ENCODE results near the gene SNW1. TPM values are rescaled to one million over a fixed set of nuclear protein-coding genes. Genes with fewer than 3 reads are reported as not detected.

The SNW1 gene
- total and polyA plus RNA-seq, 2 of the 13 experiments (the other 11 are each of a cell fraction or from before 2014, with no cell fraction given), result 23.2 to 65.8 TPM

GRCh38 chr14:77707724-77708408, 53.1 kb downstream of the SNW1 start, which contains the start of the genes ALKBH1 and SLIRP (continued):
- peak; percentile 72; the same call in 1 of the 2 replicates for TF ChIP-seq ZFP91 (CRISPR knock-in tag; IDR thresholded peaks at IDR 0.05; ENCODE audit: borderline replicate concordance)
- peak; percentile 97 for TF ChIP-seq KMT2B (CRISPR knock-in tag; IDR thresholded peaks at IDR 0.05)
- TF ChIP-seq PATZ1 (CRISPR knock-in tag; IDR thresholded peaks at IDR 0.05), result 0 out of 2 replicates have a peak, but pooled peaks have one; percentile 9
- TF ChIP-seq MTF2 (CRISPR knock-in tag; IDR thresholded peaks at IDR 0.05; ENCODE audit: borderline replicate concordance), result peak; percentile 53; the same call in 1 of the 2 replicates
- TF ChIP-seq ELF4 (CRISPR knock-in tag; IDR thresholded peaks at IDR 0.05; ENCODE audit: borderline replicate concordance), result peak; percentile 53; the same call in 1 of the 2 replicates
- 0 out of 2 replicates have a peak, but pooled peaks have one; percentile 23 for TF ChIP-seq ZNF878 (CRISPR knock-in tag; IDR thresholded peaks at IDR 0.05)
- TF ChIP-seq FOXO1 (CRISPR knock-in tag; IDR thresholded peaks at IDR 0.05), result 0 out of 2 replicates have a peak, but pooled peaks have one; percentile 43
- peak; percentile 86; the same call in 1 of the 2 replicates for TF ChIP-seq DMAP1 (CRISPR knock-in tag; IDR thresholded peaks at IDR 0.05)
- TF ChIP-seq MEIS2 (CRISPR knock-in tag; IDR thresholded peaks at IDR 0.05), result peak; percentile 37; the same call in 1 of the 2 replicates
- no peak for TF ChIP-seq ZBTB2 (CRISPR knock-in tag; IDR thresholded peaks at IDR 0.05; ENCODE audit: low read depth)
- no peak for TF ChIP-seq ZSCAN29 (CRISPR knock-in tag; conservative IDR thresholded peaks at IDR 0.05)
- peak; percentile 98 for TF ChIP-seq GATAD1 (CRISPR knock-in tag; IDR thresholded peaks at IDR 0.05)
- peak; percentile 92; the same call in 1 of the 2 replicates for TF ChIP-seq NFKB2 (CRISPR knock-in tag; IDR thresholded peaks at IDR 0.05; ENCODE audit: borderline replicate concordance)
- TF ChIP-seq HNRNPUL1 (IDR thresholded peaks at IDR 0.05; ENCODE audit: low read depth, low read length), result no peak
- 0 out of 2 replicates have a peak, but pooled peaks have one; percentile 27 for TF ChIP-seq ATF2 (CRISPR knock-in tag; IDR thresholded peaks at IDR 0.05)
- TF ChIP-seq SNAI1 (CRISPR knock-in tag; IDR thresholded peaks at IDR 0.05; ENCODE audit: borderline replicate concordance), result peak; percentile 36; the same call in 1 of the 2 replicates
- no peak for TF ChIP-seq ZKSCAN8 (CRISPR knock-in tag; IDR thresholded peaks at IDR 0.05; ENCODE audit: borderline replicate concordance)
- TF ChIP-seq DBP (CRISPR knock-in tag; IDR thresholded peaks at IDR 0.05; ENCODE audit: not compliant biosample characterization), result no peak
- no peak for TF ChIP-seq ZZZ3 (CRISPR knock-in tag; IDR thresholded peaks at IDR 0.05; ENCODE audit: borderline replicate concordance)
- no peak for TF ChIP-seq ATF5 (CRISPR knock-in tag; IDR thresholded peaks at IDR 0.05; ENCODE audit: low read depth)
- TF ChIP-seq THAP11 (CRISPR knock-in tag; IDR thresholded peaks at IDR 0.05), result peak; percentile 95
